ENCODE data around the gene PEMT.

Gene PEMT

GRCh38 chr17:17603895-17604225, 12.4 kb upstream of the PEMT start:
- DNase-seq = no peak

GRCh38 chr17:17603178-17603894, 11.8 kb upstream of the PEMT start:
- DNase-seq = no peak

GRCh38 chr17:17599965-17600364, 8.5 kb upstream of the PEMT start:
- no peak for DNase-seq

GRCh38 chr17:17598003-17598402, 6.5 kb upstream of the PEMT start:
- no peak for DNase-seq

- DNase-seq = no peak
These were observed 4.2 kb upstream of the PEMT start for GRCh38 chr17:17595755-17596154.

- DNase-seq = no peak
These were observed 1.7 kb upstream of the PEMT start for GRCh38 chr17:17593222-17593620.

GRCh38 chr17:17590883-17591354, 589 bp downstream of the PEMT start:
- no peak for DNase-seq

- no peak for DNase-seq
These were observed 1.3 kb downstream of the PEMT start for GRCh38 chr17:17590141-17590751.

- no peak for DNase-seq
These were observed 3.7 kb downstream of the PEMT start for GRCh38 chr17:17587614-17588337.

- no peak for DNase-seq
These were observed 9.1 kb downstream of the PEMT start for GRCh38 chr17:17582372-17582771.

GRCh38 chr17:17581509-17581908, 10.0 kb downstream of the PEMT start:
- no peak for DNase-seq

- DNase-seq = no peak
These were observed 10.6 kb downstream of the PEMT start for GRCh38 chr17:17580662-17581470.

- DNase-seq = no peak
These were observed 11.8 kb downstream of the PEMT start for GRCh38 chr17:17579691-17580090.

GRCh38 chr17:17577373-17577772, 14.1 kb downstream of the PEMT start:
- DNase-seq = no peak

- no peak for DNase-seq
These were observed 14.7 kb downstream of the PEMT start for GRCh38 chr17:17576772-17577234.

- DNase-seq = no peak
These were observed 15.9 kb downstream of the PEMT start for GRCh38 chr17:17575360-17576251.

- no peak for DNase-seq
These were observed 17.6 kb downstream of the PEMT start for GRCh38 chr17:17573912-17574311.

GRCh38 chr17:17572010-17572785, 19.3 kb downstream of the PEMT start:
- no peak for DNase-seq

GRCh38 chr17:17570798-17571716, 20.5 kb downstream of the PEMT start:
- DNase-seq = no peak

GRCh38 chr17:17570140-17570797, 21.2 kb downstream of the PEMT start:
- no peak for DNase-seq

Measured in NK-92 treated with Interleukin-12 subunit alpha and Interleukin-12 subunit beta, amount 100 ng/mL, for 24 hours (cell line).